H9 (cell line): ENCODE results near the gene NFASC. TPM values are rescaled to one million over a fixed set of nuclear protein-coding genes. Genes with fewer than 3 reads are reported as not detected.

ENCODE experiments used
- DNase-seq: peaks from one replicate; pipeline ENCODE4 v3.0.0-alpha.2; 2017
- H2AFZ ChIP-seq: one replicate; pipeline ENCODE4 v1.6.1; 2013; ENCODE audit warnings: mild to moderate bottlenecking, low read length, control low read depth, moderate library complexity
- H2AK5ac ChIP-seq: 2 replicates; pipeline ENCODE4 v1.6.1; 2013; ENCODE audit warnings: low read length, control low read depth, mixed read lengths; ENCODE audit not compliant: insufficient read length
- H2BK120ac ChIP-seq: one replicate; pipeline ENCODE4 v1.6.1; 2013; ENCODE audit warnings: low read depth, mild to moderate bottlenecking, low read length, control low read depth, inconsistent platforms; ENCODE audit not compliant: poor library complexity, severe bottlenecking
- H2BK12ac ChIP-seq: 2 replicates; pipeline ENCODE4 v1.6.1; 2013; ENCODE audit warnings: low read length, control low read depth, mixed read lengths, low read depth; ENCODE audit not compliant: insufficient read length
- H2BK15ac ChIP-seq: 2 replicates; pipeline ENCODE4 v1.6.1; 2013; ENCODE audit warnings: low read depth, low read length, control low read depth
- H2BK20ac ChIP-seq: one replicate; pipeline ENCODE4 v1.6.1; 2013; ENCODE audit warnings: low read depth, mild to moderate bottlenecking, low read length, control low read depth, inconsistent platforms; ENCODE audit not compliant: poor library complexity, severe bottlenecking
- H2BK5ac ChIP-seq: 2 replicates; pipeline ENCODE4 v1.6.1; 2013; ENCODE audit warnings: low read length, control low read depth, mixed read lengths; ENCODE audit not compliant: insufficient read length
- H3K14ac ChIP-seq: 2 replicates; pipeline ENCODE4 v1.6.1; 2013; ENCODE audit warnings: low read length, control low read depth; ENCODE audit not compliant: insufficient read depth
- H3K18ac ChIP-seq: 2 replicates; pipeline ENCODE4 v1.6.1; 2013; ENCODE audit warnings: low read depth, mild to moderate bottlenecking, mixed read lengths, low read length, control low read depth; ENCODE audit not compliant: insufficient read length
- H3K23ac ChIP-seq: 2 replicates; pipeline ENCODE4 v1.6.1; 2013; ENCODE audit warnings: low read length, control low read depth, mixed read lengths, low read depth; ENCODE audit not compliant: insufficient read length
- H3K23me2 ChIP-seq: 2 replicates; pipeline ENCODE4 v1.6.1; 2013; ENCODE audit warnings: low read depth, mild to moderate bottlenecking, mixed read lengths, low read length, control low read depth; ENCODE audit not compliant: insufficient read length, poor library complexity, severe bottlenecking
- H3K27ac ChIP-seq: 2 replicates; pipeline ENCODE4 v1.5.1; 2013; ENCODE audit warnings: low read length, control low read depth, mixed read lengths, low read depth; ENCODE audit not compliant: insufficient read length
- H3K27me3 ChIP-seq: 2 replicates; pipeline ENCODE4 v1.6.1; 2013; ENCODE audit warnings: low read length, control low read depth, inconsistent platforms; ENCODE audit not compliant: insufficient read depth
- H3K4ac ChIP-seq: 2 replicates; pipeline ENCODE4 v1.6.1; 2013; ENCODE audit warnings: low read depth, mild to moderate bottlenecking, control low read depth, inconsistent platforms, low read length, moderate library complexity
- H3K4me1 ChIP-seq: 2 replicates; pipeline ENCODE4 v1.6.1; 2013; ENCODE audit warnings: low read length, control low read depth, inconsistent platforms; ENCODE audit not compliant: insufficient read depth
- H3K4me2 ChIP-seq: 2 replicates; pipeline ENCODE4 v1.6.1; 2013; ENCODE audit warnings: low read length, control low read depth, mixed read lengths; ENCODE audit not compliant: insufficient read length, insufficient read depth
- H3K56ac ChIP-seq: 2 replicates; pipeline ENCODE4 v1.6.1; 2013; ENCODE audit warnings: low read depth, mild to moderate bottlenecking, mixed read lengths, low read length, control low read depth; ENCODE audit not compliant: insufficient read length
- H3K79me1 ChIP-seq: 2 replicates; pipeline ENCODE4 v1.6.1; 2013; ENCODE audit warnings: low read depth, mild to moderate bottlenecking, moderate library complexity, low read length, control low read depth, inconsistent platforms; ENCODE audit not compliant: insufficient read depth, poor library complexity, severe bottlenecking
- H3K79me2 ChIP-seq: 2 replicates; pipeline ENCODE4 v1.6.1; 2013; ENCODE audit warnings: low read length, control low read depth, inconsistent platforms; ENCODE audit not compliant: insufficient read depth
- H3K9ac ChIP-seq: 2 replicates; pipeline ENCODE4 v1.6.1; 2013; ENCODE audit warnings: low read length, control low read depth, mixed read lengths; ENCODE audit not compliant: insufficient read length; ENCODE audit errors: extremely low read depth
- H3K9me3 ChIP-seq: one replicate; pipeline ENCODE4 v1.6.1; 2013; ENCODE audit warnings: low read depth, low read length, inconsistent platforms; ENCODE audit not compliant: control insufficient read depth
- H3T11ph ChIP-seq: one replicate; pipeline ENCODE4 v1.6.1; 2013; ENCODE audit warnings: mild to moderate bottlenecking, low read length, control low read depth, inconsistent platforms
- H4K20me1 ChIP-seq: one replicate; pipeline ENCODE4 v1.6.1; 2013; ENCODE audit not compliant: control insufficient read depth, insufficient read length, insufficient read depth
- H4K5ac ChIP-seq: 2 replicates; pipeline ENCODE4 v1.6.1; 2013; ENCODE audit warnings: low read depth, mild to moderate bottlenecking, mixed read lengths, low read length, control low read depth; ENCODE audit not compliant: insufficient read length
- H4K8ac ChIP-seq: replicated peaks from 2 replicates; pipeline ENCODE4 v1.6.1; 2013; ENCODE audit warnings: low read length, control low read depth, mixed read lengths, low read depth; ENCODE audit not compliant: insufficient read length
- H4K91ac ChIP-seq: 2 replicates; pipeline ENCODE4 v1.6.1; 2013; ENCODE audit warnings: low read depth, mild to moderate bottlenecking, moderate library complexity, mixed read lengths, low read length, control low read depth; ENCODE audit not compliant: insufficient read length
- H3K27ac Mint-ChIP-seq, 3 experiments: 2 replicates in 2 of 3; 3 replicates in 1 of 3; pipeline ENCODE4 v1.8.0; 2020 to 2021; ENCODE audit warnings: mixed read lengths in 3 of 3, mild to moderate bottlenecking in 1 of 3, moderate library complexity in 1 of 3
- H3K27me3 Mint-ChIP-seq: 2 replicates; pipeline ENCODE4 v1.8.0; 2021; ENCODE audit warnings: low read depth, mild to moderate bottlenecking, moderate library complexity, mixed read lengths
- H3K36me3 Mint-ChIP-seq, 3 experiments: 2 replicates in 2 of 3; 3 replicates in 1 of 3; pipeline ENCODE4 v1.8.0; 2020 to 2021; ENCODE audit warnings: low read depth in 3 of 3, mixed read lengths in 3 of 3; ENCODE audit not compliant: insufficient read depth in 1 of 3
- H3K4me1 Mint-ChIP-seq, 2 experiments: 2 replicates each; pipeline ENCODE4 v1.8.0; 2020; ENCODE audit warnings: mixed read lengths in 2 of 2
- H3K4me3 Mint-ChIP-seq, 2 experiments: 2 replicates in 1 of 2; 3 replicates in 1 of 2; pipeline ENCODE4 v1.8.0; 2020 to 2021; ENCODE audit warnings: mild to moderate bottlenecking in 2 of 2, mixed read lengths in 2 of 2, moderate library complexity in 1 of 2
- H3K9me3 Mint-ChIP-seq, 2 experiments: 2 replicates in 1 of 2; 3 replicates in 1 of 2; pipeline ENCODE4 v1.8.0; 2020; ENCODE audit warnings: mild to moderate bottlenecking in 2 of 2, mixed read lengths in 2 of 2, moderate library complexity in 1 of 2
- CTCF ChIP-seq: fragments of 200-600 bp; sonication (generic); conservative IDR thresholded peaks from 3 replicates; pipeline ENCODE4 v1.8.0; 2021; ENCODE audit warnings: antibody characterized with exemption, mild to moderate bottlenecking
- WGBS: extraction: QIAGEN DNeasy Blood & Tissue Kit; methylation state at CpG from one replicate; pipeline ENCODE4 v1.1.7; 2013; ENCODE audit warnings: missing lambda C conversion rate, low lambda C conversion rate, mixed read lengths; ENCODE audit not compliant: insufficient read length; ENCODE audit errors: extremely low coverage; 5-methylcytosine and 5-hydroxymethylcytosine counted together
- total RNA-seq: library from RNA; stranded (reverse); gene quantifications from 2 replicates; pipeline ENCODE4 v1.2.1, GENCODE V29; 2021

NFASC gene
- total RNA-seq, 1 experiment from 2014 or later, result 5.0 TPM

GRCh38 chr1:204878621-204879234 lies 8.1 kb downstream of the NFASC start:
- H3K4me3 Mint-ChIP-seq, result no peak overlapping the region
- no peak overlapping the region for H2BK5ac ChIP-seq
- DNase-seq, result no peak
- no peak overlapping the region for H3K14ac ChIP-seq
- H4K20me1 ChIP-seq, result no peaks in the 10 kb centered on the region
- no peak overlapping the region for H3K18ac ChIP-seq
- H3K4ac ChIP-seq, result no peak overlapping the region
- H3T11ph ChIP-seq, result no peak overlapping the region
- H3K9me3 ChIP-seq, result no peaks in the 10 kb centered on the region
- no peaks in the 10 kb centered on the region for H3K79me2 ChIP-seq
- no CpG with 5 or more reads among the region's 5 CpGs for WGBS
- H3K36me3 Mint-ChIP-seq, result no peaks in the 10 kb centered on the region; a peak in 1 of 7 replicates
- no peaks in the 10 kb centered on the region; the same call in 1 of the 2 replicates for H3K27me3 Mint-ChIP-seq
- no peak overlapping the region for H2BK20ac ChIP-seq
- no peak overlapping the region for H4K5ac ChIP-seq
- H3K27me3 ChIP-seq, result no peaks in the 10 kb centered on the region
- no peak overlapping the region for H3K4me2 ChIP-seq
- H3K9ac ChIP-seq, result no peak overlapping the region
- no peak overlapping the region for H3K56ac ChIP-seq
- TF ChIP-seq CTCF, result no peak
- peaks cover 35 to 52% of the 10 kb centered on the region in 2 experiments for H3K4me1 Mint-ChIP-seq
- H3K23me2 ChIP-seq, result no peaks in the 10 kb centered on the region
- no peak overlapping the region for H4K91ac ChIP-seq
- no peak overlapping the region for H2BK120ac ChIP-seq
- no peak overlapping the region for H2AFZ ChIP-seq
- no peak overlapping the region for H3K27ac ChIP-seq
- H2BK15ac ChIP-seq, result no peak overlapping the region
- no peaks in the 10 kb centered on the region; a peak in 1 of 5 replicates for H3K9me3 Mint-ChIP-seq
- H4K8ac ChIP-seq, result no peak overlapping the region
- 0 out of 7 replicates have a peak overlapping the region, but pooled peaks of 1 of the 3 experiments have one; percentile 57 for H3K27ac Mint-ChIP-seq
- no peaks in the 10 kb centered on the region for H3K79me1 ChIP-seq
- no peak overlapping the region for H3K23ac ChIP-seq
- H3K4me1 ChIP-seq, result peaks cover 8% of the 10 kb centered on the region; the same call in 1 of the 2 replicates
- no peak overlapping the region for H2AK5ac ChIP-seq
- no peak overlapping the region for H2BK12ac ChIP-seq
